Measurements from ENCODE around the gene FRMPD4. TPM values are rescaled to one million over a fixed set of nuclear protein-coding genes. Genes with fewer than 3 reads are reported as not detected.

The FRMPD4 gene
- total and polyA plus RNA-seq, 2 of the 13 experiments (the other 11 are each of a cell fraction or from before 2014, with no cell fraction given) = not detected

GRCh38 chrX:12282991-12283390 lies 144.7 kb downstream of the FRMPD4 start:
- DNase-seq (ENCODE audit: low spot score) = no peak
- FAIRE-seq = no peak
- Histone ChIP-seq H3K4me2 (ENCODE audit: low read depth, low read length) (no peak overlapping the region), H2AFZ (ENCODE audit: low read length) (no peak overlapping the region), H4K20me1 (ENCODE audit: insufficient read depth, low read length) (no peaks in the 10 kb centered on the region), H3K9me3 (ENCODE audit: low read length) (no peaks in the 10 kb centered on the region), H3K27ac (ENCODE audit: extremely low read length, insufficient read depth, low read length) (no peak overlapping the region), H3K4me1 (ENCODE audit: insufficient read depth, low read length) (no peaks in the 10 kb centered on the region), H3K79me2 (ENCODE audit: insufficient read depth, low read length) (no peaks in the 10 kb centered on the region), H3K36me3 (replicated peaks in 1 of 2; ENCODE audit: control insufficient read depth in 1 of 2, insufficient read depth in 2 of 2, low read length in 2 of 2) (no peaks in the 10 kb centered on the region), H3K27me3 (ENCODE audit: control insufficient read depth in 1 of 2, insufficient read depth in 2 of 2, low read length in 2 of 2) (no peaks in the 10 kb centered on the region), H3K9ac (ENCODE audit: insufficient read depth, low read depth, low read length) (no peak overlapping the region), H3K4me3 (replicated peaks in 1 of 3; ENCODE audit: insufficient read depth in 1 of 3, low read depth in 2 of 3, low read length in 3 of 3) (no peak overlapping the region)
- intact Hi-C loops (cut with micrococcal nuclease; ENCODE audit: unreplicated experiment) = no loop called here
- 0% methylated on average over 2 of the region's 2 CpGs for WGBS (ENCODE audit: low lambda C conversion rate)
- TF ChIP-seq ZNF143 (CRISPR knock-in tag; IDR thresholded peaks at IDR 0.05) (no peak), RFX5 (IDR thresholded peaks at IDR 0.05; ENCODE audit: low read depth, low read length) (no peak), TSC22D2 (CRISPR knock-in tag; IDR thresholded peaks at IDR 0.05; ENCODE audit: borderline replicate concordance) (no peak), FOXK2 (IDR thresholded peaks at IDR 0.05) (no peak), ATF1 (CRISPR knock-in tag; IDR thresholded peaks at IDR 0.05) (no peak), MIER3 (CRISPR knock-in tag; IDR thresholded peaks at IDR 0.05; ENCODE audit: borderline replicate concordance) (no peak), ZNF512 (CRISPR knock-in tag; IDR thresholded peaks at IDR 0.05) (no peak), ZNF792 (CRISPR knock-in tag; IDR thresholded peaks at IDR 0.05) (no peak), ONECUT2 (CRISPR knock-in tag; IDR thresholded peaks at IDR 0.05) (no peak), UBTF (CRISPR knock-in tag; IDR thresholded peaks at IDR 0.05) (no peak), SALL1 (CRISPR knock-in tag; IDR thresholded peaks at IDR 0.05) (no peak), ZNF83 (CRISPR knock-in tag; IDR thresholded peaks at IDR 0.05; ENCODE audit: borderline replicate concordance) (no peak)
- in situ Hi-C loops (cut with HindIII; ENCODE audit: extremely low pct_ligation_motif_present, low pct_unique_long_range_greater_than_20kb) = no loop called here
- no TSS peak for BruUV-seq (replicated peaks)
- ATAC-seq = no peak
- POLR2A ChIA-PET = no interaction called here
- CTCF ChIA-PET (ENCODE audit: low intra/inter-chr PET ratio, low total read pairs) = no interaction called here

All from HepG2 (cell line).